ENCODE results near the gene SLC20A1.

The SLC20A1 gene

DNA sequence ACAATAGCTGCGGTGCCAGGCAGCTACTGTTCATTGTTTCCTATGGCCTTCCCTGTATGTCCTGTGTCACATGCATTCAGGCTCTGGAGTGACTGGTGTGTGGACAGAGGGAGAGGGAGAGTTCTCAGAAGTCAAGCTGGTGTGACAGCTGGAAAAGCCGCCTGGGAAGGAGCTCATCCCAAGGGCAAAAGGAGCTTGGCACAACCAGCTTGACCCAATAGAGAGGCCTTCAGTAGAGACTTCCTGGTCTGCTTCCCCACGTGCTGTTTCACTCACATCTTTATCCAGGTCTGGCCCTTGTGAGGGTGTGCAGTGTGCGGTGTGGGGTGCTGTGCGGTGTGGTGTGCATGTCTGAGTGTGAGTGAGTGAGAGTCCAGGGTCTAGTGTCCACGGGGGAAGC, 64.0 kb downstream of the SLC20A1 start:
- DNase-seq (ENCODE audit: low spot score), result no peak

DNA sequence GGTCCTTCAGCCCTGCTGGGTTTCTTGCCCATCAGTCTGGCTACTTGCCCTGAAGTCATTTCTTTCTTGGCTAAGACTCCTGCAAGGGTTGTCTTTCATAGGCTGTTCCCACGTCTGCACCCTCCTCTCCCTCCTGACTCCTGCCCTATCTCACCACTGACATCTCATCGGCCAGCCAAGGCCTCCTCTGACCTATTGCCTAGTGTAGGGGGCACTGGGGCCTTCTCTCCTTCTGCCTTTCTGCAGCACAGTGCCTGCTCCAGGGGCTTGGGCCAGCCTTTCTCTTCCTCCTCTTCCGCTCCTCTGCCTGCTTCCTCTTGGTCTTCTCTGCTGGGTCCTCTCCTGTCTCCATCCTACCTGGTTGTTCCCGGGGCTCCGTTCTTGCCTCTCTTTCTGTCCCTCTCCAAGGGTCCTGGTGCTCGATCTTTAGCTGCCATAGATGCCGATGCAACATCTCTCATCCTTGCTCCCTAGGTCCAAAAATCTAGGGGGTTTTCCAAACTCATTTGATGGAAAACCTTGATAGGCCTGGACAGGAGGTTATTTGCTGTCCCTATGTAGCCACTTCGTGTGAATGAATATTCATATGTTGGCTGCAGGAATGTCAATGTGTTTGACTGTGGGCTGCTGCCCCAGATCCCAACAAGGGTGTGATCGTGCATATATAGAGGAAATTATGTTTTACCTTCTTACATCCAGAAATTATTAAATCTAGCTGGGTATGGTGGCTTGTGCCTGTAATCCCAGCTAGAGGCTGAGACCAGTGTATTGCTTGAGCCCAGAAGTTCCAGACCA, 65.4 kb downstream of the SLC20A1 start:
- DNase-seq (ENCODE audit: low spot score), result no peak

GRCh38 chr2:112712465-112712864, 66.7 kb downstream of the SLC20A1 start:
- no peak for DNase-seq (ENCODE audit: low spot score)

GRCh38 chr2:112712903-112713584, 67.3 kb downstream of the SLC20A1 start:
- no peak for DNase-seq (ENCODE audit: low spot score)

Data from CD4-positive, alpha-beta T cell treated with Interleukin-6 at 100 ng/mL for 8 hours (primary cell).